Chondrocyte (in vitro differentiated cells): ENCODE results near the gene LARP1. TPM values are rescaled to one million over a fixed set of nuclear protein-coding genes. Genes with fewer than 3 reads are reported as not detected.

Experiments
- DNase-seq: peaks from one replicate; pipeline ENCODE4 v3.0.0; 2021; ENCODE audit warnings: mixed read lengths, low spot score
- H3K27ac Mint-ChIP-seq: one replicate; pipeline ENCODE4 v1.8.0; 2021; ENCODE audit warnings: mild to moderate bottlenecking, moderate library complexity, mixed read lengths; ENCODE audit not compliant: unreplicated experiment
- H3K27me3 Mint-ChIP-seq: 2 replicates; pipeline ENCODE4 v1.8.0; 2021; ENCODE audit warnings: low read depth, mixed read lengths
- H3K36me3 Mint-ChIP-seq: 2 replicates; pipeline ENCODE4 v1.8.0; 2021; ENCODE audit warnings: low read depth, mixed read lengths
- H3K4me1 Mint-ChIP-seq: 2 replicates; pipeline ENCODE4 v1.8.0; 2021; ENCODE audit warnings: low read depth, mild to moderate bottlenecking, mixed read lengths
- H3K4me3 Mint-ChIP-seq: one replicate; pipeline ENCODE4 v1.8.0; 2021; ENCODE audit warnings: mild to moderate bottlenecking, moderate library complexity, mixed read lengths; ENCODE audit not compliant: unreplicated experiment
- H3K9me3 Mint-ChIP-seq: 2 replicates; pipeline ENCODE4 v1.8.0; 2021; ENCODE audit warnings: low read depth, mixed read lengths
- CTCF ChIP-seq: fragments of 200-600 bp; sonication (generic); IDR thresholded peaks from 2 replicates; pipeline ENCODE4 v1.5.0; 2021; ENCODE audit warnings: antibody characterized with exemption, mild to moderate bottlenecking, moderate library complexity
- total RNA-seq: library from RNA; stranded (reverse); gene quantifications from 3 replicates; pipeline ENCODE4 v1.2.1, GENCODE V29; 2021

The LARP1 gene
- total RNA-seq, 1 donor from 2014 or later, result 258 TPM

DNA sequence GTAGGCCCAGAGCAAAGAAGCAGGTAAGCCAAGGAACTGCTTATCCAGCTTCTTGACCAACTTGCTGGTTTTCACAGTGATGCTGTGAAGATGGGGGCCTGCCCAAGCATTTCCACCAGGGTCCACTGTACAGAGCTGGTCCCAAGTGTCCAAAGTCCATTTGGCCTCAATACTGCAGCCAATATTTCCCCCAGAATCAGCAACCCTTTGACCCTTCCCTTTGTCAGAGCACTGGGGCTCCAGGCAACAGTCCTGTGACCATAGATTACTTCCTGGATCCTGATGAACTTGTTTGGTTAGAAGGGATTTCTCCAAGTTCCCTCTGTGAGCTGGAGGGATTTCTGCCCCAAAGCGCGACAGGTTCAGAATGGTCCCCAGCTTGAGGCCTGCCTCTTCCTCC lies 68.9 kb downstream of the LARP1 start:
- Mint-ChIP-seq H3K27me3 (no peaks in the 10 kb centered on the region), H3K27ac (no peak overlapping the region), H3K4me3 (no peak overlapping the region), H3K9me3 (no peaks in the 10 kb centered on the region), H3K36me3 (peaks cover 18% of the 10 kb centered on the region), H3K4me1 (no peaks in the 10 kb centered on the region)
- no peak for TF ChIP-seq CTCF
- DNase-seq, result no peak

DNA sequence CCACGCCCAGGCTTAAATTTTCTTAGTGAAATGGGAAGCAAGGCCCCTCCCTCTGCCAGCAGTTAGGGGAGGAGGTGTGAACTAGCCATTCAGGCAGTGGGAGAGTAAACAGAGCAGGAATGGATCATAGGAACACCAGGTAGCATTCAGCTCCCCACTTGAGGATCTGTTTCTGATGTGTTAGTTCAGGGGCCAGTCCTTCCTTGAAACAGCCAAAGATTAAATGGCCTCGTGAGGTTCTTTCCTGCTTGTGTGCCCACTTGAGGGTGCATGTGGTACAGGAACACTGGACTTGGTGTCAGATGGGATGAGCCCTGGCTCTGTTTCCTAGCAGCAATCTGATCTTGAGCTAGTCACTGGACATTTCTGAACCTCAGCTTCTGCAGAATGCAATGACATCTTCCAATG lies 74.0 kb downstream of the LARP1 start:
- no peak for DNase-seq
- Mint-ChIP-seq H3K27me3 (no peaks in the 10 kb centered on the region), H3K4me1 (peaks cover 10% of the 10 kb centered on the region)

DNA sequence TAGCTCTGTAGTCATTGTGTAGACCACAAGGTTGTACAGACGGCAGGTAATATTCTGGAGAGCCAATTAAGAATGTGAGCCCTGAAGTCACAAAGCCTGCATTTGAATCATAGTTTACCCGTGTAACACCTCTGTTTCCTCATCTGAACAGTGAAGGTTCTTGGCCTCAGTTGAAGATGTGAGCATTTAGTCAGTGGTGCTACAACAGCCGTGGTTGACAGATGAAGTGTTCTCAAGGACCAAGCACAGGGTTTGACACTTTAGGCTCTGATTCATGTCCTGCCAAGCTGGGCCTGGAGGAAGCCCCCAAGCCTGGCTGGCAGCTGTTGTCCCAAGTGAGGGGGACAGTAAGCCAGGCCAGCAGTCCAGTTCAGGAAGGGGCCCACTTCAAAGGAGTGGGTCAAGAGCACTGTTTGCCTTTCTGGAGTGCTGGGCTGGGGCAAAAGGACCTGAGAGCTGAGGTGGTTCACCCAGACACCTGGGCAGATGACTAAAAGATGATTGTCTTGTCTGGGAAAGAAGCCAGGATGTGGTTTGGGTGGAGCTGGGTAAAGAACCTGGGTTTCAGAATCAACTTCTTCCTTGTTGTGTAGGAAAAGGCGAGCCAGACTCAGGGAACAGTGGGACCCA lies 74.5 kb downstream of the LARP1 start:
- TF ChIP-seq CTCF, result no peak
- Mint-ChIP-seq H3K27me3 (no peaks in the 10 kb centered on the region), H3K9me3 (no peaks in the 10 kb centered on the region), H3K36me3 (peaks cover 9% of the 10 kb centered on the region), H3K4me3 (no peak overlapping the region), H3K4me1 (peaks cover 15% of the 10 kb centered on the region), H3K27ac (no peak overlapping the region)
- no peak for DNase-seq

More for the DNA sequence above, 74.0 kb downstream of the LARP1 start:
- Mint-ChIP-seq H3K4me3 (no peak overlapping the region), H3K9me3 (no peaks in the 10 kb centered on the region), H3K27ac (no peak overlapping the region), H3K36me3 (peaks cover 9% of the 10 kb centered on the region)
- TF ChIP-seq CTCF, result no peak

DNA sequence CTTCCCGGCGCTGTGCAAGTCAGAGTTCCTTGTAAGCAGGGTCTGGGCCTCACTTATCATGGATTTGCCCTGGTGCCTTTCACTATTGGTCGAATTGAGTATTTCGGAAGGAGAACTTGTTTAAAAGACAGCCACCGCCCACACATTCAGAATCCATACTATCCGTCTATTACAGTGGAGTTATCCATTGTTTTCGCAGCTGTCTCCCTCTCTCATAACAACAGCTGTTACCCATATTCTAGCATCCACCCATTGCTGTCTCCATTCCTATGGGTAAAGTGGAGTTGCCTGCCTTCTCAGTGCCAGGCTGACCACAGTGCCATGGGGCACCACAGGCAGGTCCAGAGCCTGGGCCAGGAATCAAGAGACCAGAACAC lies 75.0 kb downstream of the LARP1 start:
- Mint-ChIP-seq H3K36me3 (peaks cover 9% of the 10 kb centered on the region), H3K4me1 (peaks cover 20% of the 10 kb centered on the region), H3K27me3 (no peaks in the 10 kb centered on the region), H3K4me3 (no peak overlapping the region), H3K27ac (no peak overlapping the region), H3K9me3 (no peaks in the 10 kb centered on the region)
- DNase-seq, result no peak
- TF ChIP-seq CTCF, result no peak

DNA sequence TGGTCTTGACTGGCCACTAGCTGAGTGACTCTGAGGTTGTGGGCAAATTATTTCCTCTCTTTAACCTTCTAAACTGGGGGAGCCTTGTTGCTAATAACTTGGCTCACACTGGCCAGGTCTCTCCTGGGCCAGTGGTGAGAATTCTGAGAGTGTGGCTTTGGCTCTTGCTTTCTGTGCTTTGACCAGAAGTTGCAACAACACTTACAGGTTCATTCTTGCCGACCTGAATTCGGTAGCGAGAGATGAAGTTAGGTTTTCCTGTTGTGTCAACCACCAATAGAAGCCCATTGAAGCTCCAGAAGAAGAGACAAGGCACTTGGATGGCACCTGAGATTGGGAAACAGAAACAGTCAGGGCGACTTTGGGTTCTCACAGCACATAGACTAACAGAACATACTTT lies 75.4 kb downstream of the LARP1 start:
- Mint-ChIP-seq H3K36me3 (peaks cover 9% of the 10 kb centered on the region), H3K27me3 (no peaks in the 10 kb centered on the region), H3K4me1 (peaks cover 23% of the 10 kb centered on the region), H3K27ac (no peak overlapping the region), H3K9me3 (no peaks in the 10 kb centered on the region), H3K4me3 (no peak overlapping the region)
- DNase-seq, result no peak
- no peak for TF ChIP-seq CTCF
